Retinal pigment epithelial cell (primary cell): ENCODE measurements around the gene CRMP1.
"Not testable (repeated sequence)": the region's sequence is repeated elsewhere in the genome, so short reads cannot be mapped to it uniquely, and the experiment has no call there.

ENCODE experiments used
- DNase-seq: peaks from one replicate; pipeline ENCODE4 v3.0.0-alpha.2; 2010; ENCODE audit warnings: low read depth
- H3K4me3 ChIP-seq: 2 replicates; pipeline ENCODE4 v1.5.1; 2011; ENCODE audit warnings: mild to moderate bottlenecking, low read length, control low read depth, moderate library complexity
- CTCF ChIP-seq: conservative IDR thresholded peaks from 2 replicates; pipeline ENCODE4 v1.5.1; 2011; ENCODE audit warnings: low read depth, low read length, control low read depth, inconsistent platforms

CRMP1 gene

GRCh38 chr4:5814421-5814820, 78.5 kb downstream of the CRMP1 start:
- H3K4me3 ChIP-seq: no peak overlapping the region
- TF ChIP-seq CTCF: no peak
- DNase-seq: no peak

- H3K4me3 ChIP-seq: no peak overlapping the region
- TF ChIP-seq CTCF: no peak
- no peak for DNase-seq
Measured at GRCh38 chr4:5813882-5814255, 79.0 kb downstream of the CRMP1 start.

GRCh38 chr4:5812506-5813229, 80.2 kb downstream of the CRMP1 start:
- no peak overlapping the region for H3K4me3 ChIP-seq
- no peak for DNase-seq
- peak; percentile 79 for TF ChIP-seq CTCF

- H3K4me3 ChIP-seq, DNase-seq: not testable (repeated sequence)
Measured at GRCh38 chr4:5812057-5812456, 80.8 kb downstream of the CRMP1 start.

- no peak for DNase-seq
- no peak for TF ChIP-seq CTCF
Measured at GRCh38 chr4:5810770-5811430, 82.0 kb downstream of the CRMP1 start.

GRCh38 chr4:5810151-5810550, 82.7 kb downstream of the CRMP1 start:
- no peak for TF ChIP-seq CTCF
- no peak for DNase-seq

More at GRCh38 chr4:5810770-5811430, 82.0 kb downstream of the CRMP1 start:
- no peak overlapping the region for H3K4me3 ChIP-seq

GRCh38 chr4:5809216-5809776, 83.6 kb downstream of the CRMP1 start:
- DNase-seq: no peak
- no peak for TF ChIP-seq CTCF
- no peak overlapping the region for H3K4me3 ChIP-seq

More at GRCh38 chr4:5810151-5810550, 82.7 kb downstream of the CRMP1 start:
- H3K4me3 ChIP-seq: no peak overlapping the region
